BLaER1 (cell line): Measurements from ENCODE around the gene MAPKAP1.

Experiments used
- H3K27ac ChIP-seq: shearing (Covaris generic); formaldehyde crosslinking; 2 replicates; pipeline ENCODE4 v1.8.1; 2022
- H3K27me3 ChIP-seq: shearing (Covaris generic); formaldehyde crosslinking; 2 replicates; pipeline ENCODE4 v1.8.1; 2022
- H3K36me3 ChIP-seq: shearing (Covaris generic); formaldehyde crosslinking; 2 replicates; pipeline ENCODE4 v1.8.1; 2022
- H3K4me1 ChIP-seq: shearing (Covaris generic); formaldehyde crosslinking; 2 replicates; pipeline ENCODE4 v1.8.1; 2022
- H3K4me2 ChIP-seq: shearing (Covaris generic); formaldehyde crosslinking; 2 replicates; pipeline ENCODE4 v1.8.1; 2022
- H3K4me3 ChIP-seq: shearing (Covaris generic); formaldehyde crosslinking; 2 replicates; pipeline ENCODE4 v1.8.1; 2022
- H3K9ac ChIP-seq: shearing (Covaris generic); formaldehyde crosslinking; 2 replicates; pipeline ENCODE4 v1.8.1; 2022
- H3K9me3 ChIP-seq: shearing (Covaris generic); formaldehyde crosslinking; 2 replicates; pipeline ENCODE4 v1.8.1; 2022
- H4K20me1 ChIP-seq: shearing (Covaris generic); formaldehyde crosslinking; 2 replicates; pipeline ENCODE4 v1.8.1; 2022
- Cebpa-rat ChIP-seq: shearing (Covaris generic); IDR thresholded peaks from 2 replicates; pipeline ENCODE4 v1.8.1; 2022

Gene MAPKAP1

DNA sequence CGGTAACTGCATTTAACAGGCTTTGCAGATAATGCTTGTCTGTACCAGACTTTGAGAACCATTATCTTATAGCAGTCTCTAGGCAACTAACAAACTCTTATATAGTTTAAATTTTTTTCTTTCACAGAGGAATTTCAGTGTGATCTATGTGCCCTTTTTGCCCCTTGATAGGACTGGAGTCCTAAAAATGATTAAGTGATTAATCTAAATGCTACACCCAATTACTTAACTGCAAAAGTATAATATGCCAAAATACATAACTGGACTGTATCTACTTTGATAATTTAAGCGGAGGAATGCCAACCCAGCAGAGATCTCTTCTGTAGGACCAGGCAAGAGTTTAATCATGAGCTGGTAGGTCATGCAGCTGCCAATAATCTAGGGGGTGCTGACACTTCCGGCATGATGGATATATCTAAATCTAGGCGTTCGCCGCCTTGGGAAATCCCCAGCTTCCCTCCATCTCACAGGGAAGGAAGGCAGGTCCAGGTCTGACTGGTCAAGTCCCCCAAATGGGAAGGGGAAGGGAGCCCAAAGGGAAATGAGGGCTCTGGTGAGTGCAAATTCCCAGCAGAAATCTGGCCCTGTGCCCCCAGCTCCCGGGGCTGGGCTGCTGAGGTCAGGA, 239.8 kb downstream of the MAPKAP1 start:
- TF ChIP-seq Cebpa-rat = no peak
- H4K20me1 ChIP-seq = no peaks in the 10 kb centered on the region
- no peak overlapping the region for H3K27ac ChIP-seq

DNA sequence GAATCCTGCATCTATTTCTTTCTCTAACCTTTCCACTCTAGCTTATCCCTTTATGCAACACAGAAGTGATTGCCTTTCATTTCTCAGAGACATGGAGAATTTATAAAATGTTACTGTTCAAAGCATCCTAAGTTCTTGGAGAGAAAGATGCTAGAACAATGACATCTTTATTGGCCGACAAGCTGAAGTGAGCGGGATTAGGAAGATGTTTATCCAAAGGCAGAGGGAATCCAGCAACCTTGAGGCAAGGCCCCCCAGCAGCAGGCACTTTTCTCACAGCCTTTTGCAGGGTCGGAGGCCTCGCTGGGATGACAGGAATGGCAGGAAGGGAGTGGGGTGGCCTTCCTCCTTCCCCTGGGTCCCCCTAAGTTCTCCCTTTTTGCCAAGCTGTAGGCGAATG, 240.6 kb downstream of the MAPKAP1 start:
- H3K9me3 ChIP-seq = no peaks in the 10 kb centered on the region
- no peaks in the 10 kb centered on the region for H4K20me1 ChIP-seq
- H3K36me3 ChIP-seq = peaks cover 46% of the 10 kb centered on the region
- H3K27ac ChIP-seq = no peak overlapping the region
- no peak overlapping the region for H3K9ac ChIP-seq
- H3K4me2 ChIP-seq = no peak overlapping the region
- TF ChIP-seq Cebpa-rat = no peak
- H3K4me1 ChIP-seq = no peaks in the 10 kb centered on the region
- H3K27me3 ChIP-seq = no peaks in the 10 kb centered on the region
- no peak overlapping the region for H3K4me3 ChIP-seq

More for the DNA sequence above, 239.8 kb downstream of the MAPKAP1 start:
- no peaks in the 10 kb centered on the region for H3K27me3 ChIP-seq
- H3K4me3 ChIP-seq = no peak overlapping the region
- peaks cover 45% of the 10 kb centered on the region for H3K36me3 ChIP-seq
- no peak overlapping the region for H3K9ac ChIP-seq
- no peaks in the 10 kb centered on the region for H3K4me1 ChIP-seq
- H3K4me2 ChIP-seq = no peak overlapping the region
- no peaks in the 10 kb centered on the region for H3K9me3 ChIP-seq

DNA sequence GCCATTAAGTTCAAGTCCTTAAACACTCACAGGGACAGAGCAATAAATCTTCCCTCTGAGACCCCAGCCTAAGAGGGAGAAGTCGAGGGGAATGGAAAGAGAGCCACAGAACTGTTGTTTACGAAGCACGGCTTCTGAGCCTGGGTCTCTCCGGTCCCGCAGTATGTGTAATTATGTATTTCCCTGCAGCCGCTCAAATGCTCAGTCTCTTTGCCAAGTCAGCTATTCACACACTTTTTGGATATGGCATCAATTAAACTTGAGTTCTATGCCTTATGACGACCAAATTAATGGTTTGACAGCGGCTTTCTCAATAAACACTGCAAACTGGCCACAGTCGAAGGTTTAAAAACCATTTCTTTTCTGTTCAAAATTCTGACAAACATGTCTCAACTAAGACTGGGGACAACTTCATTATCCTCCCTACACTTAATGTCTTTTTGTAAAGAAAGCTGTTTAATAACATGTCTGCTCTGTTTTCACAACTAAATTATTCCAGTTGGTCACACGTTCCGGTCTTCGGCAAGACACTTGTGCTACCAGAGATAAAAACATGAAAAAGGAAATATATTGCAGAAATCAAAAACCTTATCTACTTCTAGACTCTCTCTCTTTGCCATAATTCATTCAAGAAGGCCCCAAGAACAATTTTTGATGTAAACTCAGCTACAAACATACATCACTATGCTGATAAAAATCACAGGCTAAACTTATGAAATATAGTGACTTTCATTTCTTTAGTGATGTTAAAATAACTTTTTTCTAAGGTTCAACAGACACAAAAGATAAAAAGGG, 242.2 kb downstream of the MAPKAP1 start:
- no peak overlapping the region for H3K4me3 ChIP-seq
- H3K4me2 ChIP-seq = no peak overlapping the region
- H3K27me3 ChIP-seq = no peaks in the 10 kb centered on the region
- peaks cover 11% of the 10 kb centered on the region for H3K9me3 ChIP-seq
- H4K20me1 ChIP-seq = no peaks in the 10 kb centered on the region
- H3K9ac ChIP-seq = no peak overlapping the region
- no peak for TF ChIP-seq Cebpa-rat
- no peak overlapping the region for H3K27ac ChIP-seq
- H3K4me1 ChIP-seq = no peaks in the 10 kb centered on the region
- H3K36me3 ChIP-seq = peaks cover 49% of the 10 kb centered on the region

DNA sequence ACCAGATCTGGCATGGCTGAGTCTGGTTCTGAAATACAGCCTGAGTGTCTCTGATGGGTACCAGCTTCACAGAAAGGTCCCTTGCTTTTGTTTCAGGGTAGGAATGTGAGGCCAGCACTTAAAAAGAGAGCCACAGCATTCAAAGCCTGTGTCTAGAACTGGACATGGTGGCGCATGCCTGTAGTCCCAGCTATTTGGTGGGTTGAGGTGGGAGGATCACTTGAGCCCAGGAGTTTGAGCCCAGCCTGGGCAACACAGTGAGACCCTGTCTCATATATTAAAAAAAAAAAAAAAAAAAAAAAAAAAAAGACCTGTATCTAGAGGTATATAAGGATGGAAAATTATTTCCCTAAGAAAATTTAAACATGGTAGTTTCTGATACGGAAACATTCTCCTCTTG, 243.1 kb downstream of the MAPKAP1 start:
- peaks cover 53% of the 10 kb centered on the region for H3K36me3 ChIP-seq
- H3K4me1 ChIP-seq = no peaks in the 10 kb centered on the region
- no peak overlapping the region for H3K9ac ChIP-seq
- H3K4me3 ChIP-seq = no peak overlapping the region
- H3K4me2 ChIP-seq = no peak overlapping the region
- peaks cover 19% of the 10 kb centered on the region for H3K9me3 ChIP-seq
- no peaks in the 10 kb centered on the region for H4K20me1 ChIP-seq
- no peak for TF ChIP-seq Cebpa-rat
- H3K27ac ChIP-seq = no peak overlapping the region
- no peaks in the 10 kb centered on the region for H3K27me3 ChIP-seq

DNA sequence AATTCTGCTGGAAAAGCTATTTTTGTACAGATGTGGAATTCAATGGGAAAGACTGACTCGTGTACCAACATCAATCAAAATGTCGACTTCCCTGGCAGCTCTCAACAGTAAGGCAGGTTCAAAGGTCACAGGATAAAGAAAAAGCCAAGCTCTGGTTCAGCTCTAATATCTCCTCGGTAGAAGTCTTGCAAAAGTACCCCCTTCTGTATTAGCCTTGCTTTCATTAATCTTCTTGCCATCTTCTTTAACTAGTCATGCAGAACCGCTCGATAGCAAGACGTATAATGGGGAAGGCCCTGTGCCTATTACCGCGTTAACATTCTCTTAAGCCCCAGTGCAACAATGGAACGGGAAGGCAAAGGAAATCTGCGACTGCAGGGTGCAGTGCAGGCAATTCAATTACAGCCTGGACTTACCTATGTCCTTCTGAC, 244.1 kb downstream of the MAPKAP1 start:
- H3K4me2 ChIP-seq = no peak overlapping the region
- peaks cover 29% of the 10 kb centered on the region for H3K9me3 ChIP-seq
- no peaks in the 10 kb centered on the region for H3K4me1 ChIP-seq
- H3K9ac ChIP-seq = no peak overlapping the region
- H3K27ac ChIP-seq = no peak overlapping the region
- TF ChIP-seq Cebpa-rat = no peak
- H3K27me3 ChIP-seq = no peaks in the 10 kb centered on the region
- peaks cover 55% of the 10 kb centered on the region for H3K36me3 ChIP-seq
- H4K20me1 ChIP-seq = no peaks in the 10 kb centered on the region
- H3K4me3 ChIP-seq = no peak overlapping the region

DNA sequence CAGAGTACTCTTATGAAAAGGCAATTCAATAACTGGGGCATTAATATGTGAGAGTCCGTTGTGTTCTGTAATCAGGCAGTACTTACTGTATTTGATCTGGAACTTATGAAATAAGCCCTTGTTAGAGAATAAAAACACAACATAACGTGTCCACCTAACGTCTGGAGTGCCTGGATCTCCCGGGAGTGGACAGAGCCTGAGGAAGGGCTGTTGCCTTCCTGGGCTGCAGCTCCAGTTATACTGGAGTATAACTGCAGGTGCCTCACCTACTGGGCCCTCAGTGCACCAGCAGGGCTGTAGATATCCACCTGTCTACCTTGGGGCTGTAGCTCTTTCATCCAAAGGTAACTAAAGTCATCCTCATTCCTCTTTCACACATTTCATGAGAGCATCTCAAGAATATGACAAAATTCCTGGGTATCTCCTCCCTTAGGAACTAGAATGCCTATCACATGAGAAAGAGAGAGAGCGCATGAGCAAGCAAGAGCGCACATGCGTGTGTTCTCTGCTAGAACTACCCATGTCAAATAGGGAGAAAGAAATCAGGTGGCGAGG, 245.3 kb downstream of the MAPKAP1 start:
- Histone ChIP-seq H3K27ac (no peak overlapping the region), H3K4me2 (no peak overlapping the region), H3K9me3 (peaks cover 41% of the 10 kb centered on the region), H3K36me3 (peaks cover 57% of the 10 kb centered on the region), H3K27me3 (no peaks in the 10 kb centered on the region), H4K20me1 (no peaks in the 10 kb centered on the region), H3K9ac (no peak overlapping the region), H3K4me1 (no peaks in the 10 kb centered on the region), H3K4me3 (no peak overlapping the region)
- no peak for TF ChIP-seq Cebpa-rat

DNA sequence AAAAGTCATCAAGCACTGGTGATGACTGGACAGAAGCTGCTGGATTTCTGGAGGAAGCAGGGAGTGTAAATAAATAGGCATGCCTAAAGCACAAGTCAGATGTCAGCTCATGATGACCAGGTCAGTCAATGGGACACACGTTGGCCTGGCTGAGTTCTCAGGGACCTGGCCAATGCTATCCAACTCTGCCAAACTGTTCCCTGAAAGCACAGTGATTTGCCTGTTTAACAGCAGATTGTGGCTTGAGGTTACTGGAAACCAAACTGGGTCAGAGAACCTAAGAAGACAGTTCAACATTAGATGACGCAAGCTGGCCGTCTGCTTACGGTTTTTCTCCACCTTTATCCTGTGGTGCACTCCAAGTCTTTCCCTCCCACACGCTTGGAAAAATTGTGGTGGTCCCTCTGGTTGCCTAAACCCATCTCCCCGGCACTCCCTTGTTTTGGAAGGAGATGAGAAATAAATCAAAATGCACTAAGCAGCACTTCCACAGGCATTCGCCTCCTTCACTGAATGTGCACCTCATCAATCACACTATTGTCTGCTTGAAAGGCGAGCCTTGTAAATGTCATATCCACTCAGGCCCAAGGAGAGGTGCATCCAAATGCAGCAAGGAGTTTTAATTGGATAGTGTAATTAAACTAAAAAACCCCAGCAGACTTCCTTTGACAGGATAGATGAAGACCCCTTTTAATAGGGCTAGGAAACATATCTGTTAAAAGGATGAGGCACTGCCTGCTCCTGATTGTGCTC, 245.9 kb downstream of the MAPKAP1 start:
- TF ChIP-seq Cebpa-rat = no peak
- Histone ChIP-seq H3K36me3 (peaks cover 58% of the 10 kb centered on the region), H3K4me2 (no peak overlapping the region), H3K27me3 (no peaks in the 10 kb centered on the region), H3K4me1 (no peaks in the 10 kb centered on the region), H3K9me3 (peaks cover 47% of the 10 kb centered on the region), H3K27ac (no peak overlapping the region), H3K4me3 (no peak overlapping the region), H3K9ac (no peak overlapping the region), H4K20me1 (no peaks in the 10 kb centered on the region)

DNA sequence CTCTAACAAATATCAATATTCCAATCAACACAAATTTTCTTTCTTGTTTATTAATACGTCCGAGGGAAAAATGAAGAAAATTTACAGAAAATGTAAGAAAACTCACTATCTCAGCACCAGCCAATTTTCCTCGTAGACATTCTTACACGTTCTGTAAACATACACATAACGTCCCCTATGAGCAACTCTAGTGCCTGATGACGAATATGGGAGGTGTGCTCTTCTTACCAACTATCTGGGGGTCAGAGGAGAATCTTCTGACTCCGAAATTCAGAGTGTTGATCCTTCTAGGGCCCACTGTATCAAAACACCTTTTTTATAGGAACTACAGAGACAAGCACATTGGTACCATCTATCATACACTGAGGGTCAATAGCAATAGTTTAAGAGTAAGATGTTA, 246.7 kb downstream of the MAPKAP1 start:
- H3K4me2 ChIP-seq = no peak overlapping the region
- H3K9me3 ChIP-seq = peaks cover 50% of the 10 kb centered on the region
- no peak overlapping the region for H3K27ac ChIP-seq
- TF ChIP-seq Cebpa-rat = no peak
- no peak overlapping the region for H3K4me3 ChIP-seq
- no peak overlapping the region for H3K9ac ChIP-seq
- H3K36me3 ChIP-seq = peaks cover 52% of the 10 kb centered on the region
- H3K4me1 ChIP-seq = no peaks in the 10 kb centered on the region
- H4K20me1 ChIP-seq = no peaks in the 10 kb centered on the region
- H3K27me3 ChIP-seq = no peaks in the 10 kb centered on the region

DNA sequence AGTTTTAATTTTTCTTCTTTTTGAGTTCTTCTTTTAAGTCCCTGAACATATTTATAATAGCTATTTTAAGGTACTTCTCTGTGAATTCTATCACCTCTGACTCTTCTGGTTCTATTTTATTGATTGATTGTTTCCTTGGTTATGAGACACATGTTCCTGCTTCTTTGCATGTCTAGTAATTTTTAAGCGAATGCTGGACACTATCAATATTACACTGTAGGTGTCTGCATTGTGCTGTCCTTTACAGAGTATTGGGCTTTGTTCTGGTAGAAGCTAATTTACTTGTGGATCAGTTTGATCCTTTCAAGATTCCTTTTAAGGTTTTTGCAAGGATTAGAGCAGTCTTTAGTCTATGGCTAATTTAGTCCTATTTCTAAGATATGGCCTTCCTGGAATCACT, 249.7 kb downstream of the MAPKAP1 start:
- Histone ChIP-seq H3K4me3 (no peak overlapping the region; the same call in 1 of the 2 replicates), H3K27me3 (no peaks in the 10 kb centered on the region)

More for the DNA sequence above, 249.7 kb downstream of the MAPKAP1 start:
- Histone ChIP-seq H3K9ac (no peak overlapping the region), H4K20me1 (no peaks in the 10 kb centered on the region), H3K27ac (no peak overlapping the region), H3K36me3 (peaks cover 53% of the 10 kb centered on the region), H3K4me1 (no peaks in the 10 kb centered on the region), H3K9me3 (peaks cover 50% of the 10 kb centered on the region), H3K4me2 (no peak overlapping the region)
- no peak for TF ChIP-seq Cebpa-rat
